K562 (cell line): Measurements from ENCODE around the gene FASTKD2. TPM values are rescaled to one million over a fixed set of nuclear protein-coding genes. Genes with fewer than 3 reads are reported as not detected.
A peak's percentile ranks its signal among the peaks of the same experiment; 100 is the strongest.

ENCODE experiments used
- FOS ChIP-seq: IDR thresholded peaks from 3 replicates; pipeline ENCODE4 v1.6.1; 2011; ENCODE audit not compliant: insufficient read length; ENCODE audit errors: extremely low read depth
- GABPB1 ChIP-seq: sonication (generic); formaldehyde crosslinking; IDR thresholded peaks from 2 replicates; pipeline ENCODE4 v1.8.0; 2022; ENCODE audit warnings: mild to moderate bottlenecking, missing genetic modification reagents
- HDAC2 ChIP-seq: fragments of 450-650 bp; IDR thresholded peaks from 2 replicates; pipeline ENCODE4 v1.6.1; 2016; ENCODE audit warnings: mild to moderate bottlenecking
- KDM5B ChIP-seq: fragments of 200-600 bp; sonication (generic); IDR thresholded peaks from 2 replicates; pipeline ENCODE4 v1.6.1; 2012; ENCODE audit warnings: low read depth, mild to moderate bottlenecking, moderate library complexity, low read length, control low read depth, inconsistent platforms; ENCODE audit not compliant: insufficient replicate concordance
- L3MBTL2 ChIP-seq: fragments of 450-650 bp; IDR thresholded peaks from 2 replicates; pipeline ENCODE4 v1.6.1; 2016; ENCODE audit warnings: mild to moderate bottlenecking, moderate library complexity
- MYC ChIP-seq, 2 experiments: fragments of 250-450 bp in 1 of 2; sonication (Bioruptor Pico) in 1 of 2; IDR thresholded peaks; 2 replicates each; pipeline versions ENCODE4 v1.5.1 to v1.6.1; 2012 to 2021; ENCODE audit warnings: low read depth in 2 of 2, borderline replicate concordance in 1 of 2, improper control_type of control experiment in 1 of 2, low read length in 1 of 2, mild to moderate bottlenecking in 1 of 2, moderate library complexity in 1 of 2
- NR2C1 ChIP-seq, 2 experiments: fragments of 450-650 bp; IDR thresholded peaks; 2 replicates each; pipeline ENCODE4 v1.6.1; 2017; ENCODE audit warnings: mild to moderate bottlenecking in 2 of 2, antibody characterized with exemption in 1 of 2, inconsistent platforms in 1 of 2, missing compliant biosample characterization in 1 of 2, missing genetic modification characterization in 1 of 2
- PML ChIP-seq: IDR thresholded peaks from 2 replicates; pipeline ENCODE4 v1.6.1; 2012; ENCODE audit warnings: low read length, inconsistent platforms
- POLR2A ChIP-seq: fragments of 450-650 bp; conservative IDR thresholded peaks from 2 replicates; pipeline ENCODE4 v1.6.1; 2016
- RBM25 ChIP-seq: fragments of 200-400 bp; formaldehyde crosslinking; IDR thresholded peaks from 2 replicates; pipeline ENCODE4 v1.6.1; 2018; ENCODE audit warnings: low read length, low read depth, moderate library complexity; ENCODE audit not compliant: severe bottlenecking
- SIN3A ChIP-seq, 2 experiments: fragments of 150-350 bp in 1 of 2; IDR thresholded peaks; 2 replicates each; pipeline ENCODE4 v1.6.1; 2011 to 2016; ENCODE audit warnings: borderline replicate concordance in 2 of 2, low read depth in 2 of 2, low read length in 2 of 2, mild to moderate bottlenecking in 2 of 2, moderate library complexity in 2 of 2; ENCODE audit not compliant: control insufficient read depth in 1 of 2
- SPI1 ChIP-seq: IDR thresholded peaks from 2 replicates; pipeline ENCODE4 v1.6.1; 2011; ENCODE audit warnings: low read depth, low read length, control low read depth, borderline replicate concordance
- TEAD1 ChIP-seq, 2 experiments: fragments of 450-650 bp in 1 of 2; sonication (generic) in 1 of 2; formaldehyde crosslinking; IDR thresholded peaks; 2 replicates each; pipeline versions ENCODE4 v1.4.0 to v1.8.0; 2020 to 2022; ENCODE audit warnings: mild to moderate bottlenecking in 2 of 2, missing genetic modification reagents in 1 of 2
- ZNF3 ChIP-seq: fragments of 250-450 bp; sonication (Bioruptor Pico); IDR thresholded peaks from 2 replicates; pipeline ENCODE4 v1.5.0; 2021; ENCODE audit warnings: mild to moderate bottlenecking, moderate library complexity
- polyA plus RNA-seq, 8 experiments: library from polyadenylated mRNA; depleted of rRNA in 4 of 8; stranded (reverse) in 5 of 8; unstranded in 3 of 8; fragments of >200 nt; fragmentation: Nextera tagmentation in 2 of 8; fragmentation: Illumina TruSeq in 1 of 8; extraction: Ambion mirVana in 2 of 8; extraction: Trizol in 1 of 8; gene quantifications; 2 replicates each; pipeline versions ENCODE4 v1.2.1 to v1.2.3, GENCODE V29; 2011 to 2014; ENCODE audit warnings: inconsistent platforms in 1 of 8, missing spikeins in 1 of 8
- total RNA-seq, 7 experiments: library from RNA; depleted of rRNA in 6 of 7; stranded (reverse); fragments of >200 nt in 6 of 7; fragmentation: Illumina TruSeq in 2 of 7; extraction: Trizol in 2 of 7; gene quantifications; 2 replicates each; pipeline versions ENCODE4 v1.2.1 to v1.2.3, GENCODE V29; 2011 to 2021; ENCODE audit warnings: low replicate concordance in 1 of 7
- TF ChIP-seq, protein P1 (sequence below), 2 experiments: fragments of 250-450 bp in 1 of 2; fragments of 450-650 bp in 1 of 2; sonication (Bioruptor Pico) in 1 of 2; IDR thresholded peaks; 2 replicates each; pipeline versions ENCODE4 v1.6.1 to v1.8.0; 2016 to 2021; ENCODE audit warnings: mild to moderate bottlenecking in 2 of 2, moderate library complexity in 2 of 2, missing compliant biosample characterization in 1 of 2, missing genetic modification characterization in 1 of 2
- TF ChIP-seq, protein P2 (sequence below), 2 experiments: IDR thresholded peaks; 2 replicates each; pipeline ENCODE4 v1.6.1; 2011; ENCODE audit warnings: borderline replicate concordance in 1 of 2, control low read depth in 1 of 2, low read depth in 1 of 2, low read length in 1 of 2, mild to moderate bottlenecking in 1 of 2, mixed read lengths in 1 of 2, moderate library complexity in 1 of 2; ENCODE audit not compliant: insufficient read depth in 1 of 2, insufficient read length in 1 of 2, poor library complexity in 1 of 2, severe bottlenecking in 1 of 2; ENCODE audit errors: extremely low read depth in 1 of 2
- TF ChIP-seq, protein P3 (sequence below), 2 experiments: fragments of 450-650 bp; IDR thresholded peaks; 2 replicates each; pipeline ENCODE4 v1.6.1; 2018; ENCODE audit warnings: mild to moderate bottlenecking in 2 of 2, low read depth in 1 of 2; ENCODE audit not compliant: partially characterized antibody in 2 of 2
- TF ChIP-seq, protein P4 (sequence below): sonication (generic); formaldehyde crosslinking; IDR thresholded peaks from 2 replicates; pipeline ENCODE4 v1.8.0; 2022; ENCODE audit warnings: mild to moderate bottlenecking, missing genetic modification reagents

FASTKD2 gene
- total and polyA plus RNA-seq, 9 of the 15 experiments (the other 6 are each of a cell fraction or from before 2014, with no cell fraction given), result 20.8 to 90.6 (median 39.1) TPM

DNA sequence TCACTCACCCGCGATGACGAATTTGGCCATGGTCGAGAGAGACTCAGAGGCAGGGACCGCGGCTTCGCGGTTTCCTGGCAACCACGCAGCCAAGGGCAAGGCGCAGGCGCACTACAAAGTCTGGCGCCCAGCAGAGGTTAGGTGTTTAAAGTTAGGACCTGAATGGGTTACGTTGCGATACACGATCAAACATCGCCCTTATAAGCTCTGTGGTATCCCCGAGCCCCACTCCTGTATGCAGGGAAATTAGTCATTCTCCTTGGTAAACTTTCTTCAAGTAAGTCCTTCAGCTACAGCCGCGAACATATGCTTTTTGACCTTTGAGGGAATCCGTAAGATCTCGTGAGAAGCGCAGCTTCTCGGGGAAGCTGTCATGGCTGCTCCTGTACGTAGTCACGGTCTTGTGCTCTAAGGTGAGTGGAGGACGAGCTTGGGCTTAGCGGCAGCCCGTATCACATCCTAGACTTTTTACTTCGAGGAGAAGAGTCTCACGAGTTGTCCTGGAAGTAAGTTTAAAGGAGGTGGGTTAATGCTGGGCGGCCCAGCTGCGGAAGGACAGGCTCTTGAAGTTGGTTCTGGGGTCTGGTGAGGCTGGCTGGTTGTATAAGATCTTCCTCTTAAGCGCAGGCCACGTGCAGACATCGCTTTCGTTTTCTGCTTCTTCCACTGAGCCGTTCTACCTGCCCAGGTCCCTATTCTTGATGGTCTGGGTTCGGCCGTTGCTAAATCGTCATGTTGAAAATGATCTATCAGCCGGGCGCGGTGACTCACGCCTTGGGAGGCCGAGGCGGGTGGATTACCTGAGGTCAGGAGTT is at the start of gene FASTKD2, which contains the start of gene MDH1B (continued):
- TF ChIP-seq, protein P1, sequence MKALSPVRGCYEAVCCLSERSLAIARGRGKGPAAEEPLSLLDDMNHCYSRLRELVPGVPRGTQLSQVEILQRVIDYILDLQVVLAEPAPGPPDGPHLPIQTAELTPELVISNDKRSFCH (CRISPR knock-in tag; IDR thresholded peaks at IDR 0.05), result no peak
- TF ChIP-seq, protein P1 (tag; IDR thresholded peaks at IDR 0.05), result peak; percentile 84
- TF ChIP-seq PML, result 0 out of 2 replicates have a peak, but pooled peaks have one; percentile 38
- peak; percentile 84 for TF ChIP-seq KDM5B
- TF ChIP-seq ZNF3 (CRISPR knock-in tag), result no peak
- 0 out of 2 replicates have a peak, but pooled peaks have one; percentile 26 for TF ChIP-seq HDAC2
- no peak for TF ChIP-seq FOS
- TF ChIP-seq POLR2A, result peak; percentile 92
- TF ChIP-seq, protein P2, sequence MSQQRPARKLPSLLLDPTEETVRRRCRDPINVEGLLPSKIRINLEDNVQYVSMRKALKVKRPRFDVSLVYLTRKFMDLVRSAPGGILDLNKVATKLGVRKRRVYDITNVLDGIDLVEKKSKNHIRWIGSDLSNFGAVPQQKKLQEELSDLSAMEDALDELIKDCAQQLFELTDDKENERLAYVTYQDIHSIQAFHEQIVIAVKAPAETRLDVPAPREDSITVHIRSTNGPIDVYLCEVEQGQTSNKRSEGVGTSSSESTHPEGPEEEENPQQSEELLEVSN (IDR thresholded peaks at IDR 0.05; ENCODE audit: borderline replicate concordance in 1 of 2, extremely low read depth in 1 of 2, insufficient read depth in 1 of 2, insufficient read length in 1 of 2, low read depth in 1 of 2, low read length in 1 of 2, poor library complexity in 1 of 2, severe bottlenecking in 1 of 2), result peak; percentile 36 to 47
- TF ChIP-seq SPI1, result no peak
- TF ChIP-seq, protein P3, sequence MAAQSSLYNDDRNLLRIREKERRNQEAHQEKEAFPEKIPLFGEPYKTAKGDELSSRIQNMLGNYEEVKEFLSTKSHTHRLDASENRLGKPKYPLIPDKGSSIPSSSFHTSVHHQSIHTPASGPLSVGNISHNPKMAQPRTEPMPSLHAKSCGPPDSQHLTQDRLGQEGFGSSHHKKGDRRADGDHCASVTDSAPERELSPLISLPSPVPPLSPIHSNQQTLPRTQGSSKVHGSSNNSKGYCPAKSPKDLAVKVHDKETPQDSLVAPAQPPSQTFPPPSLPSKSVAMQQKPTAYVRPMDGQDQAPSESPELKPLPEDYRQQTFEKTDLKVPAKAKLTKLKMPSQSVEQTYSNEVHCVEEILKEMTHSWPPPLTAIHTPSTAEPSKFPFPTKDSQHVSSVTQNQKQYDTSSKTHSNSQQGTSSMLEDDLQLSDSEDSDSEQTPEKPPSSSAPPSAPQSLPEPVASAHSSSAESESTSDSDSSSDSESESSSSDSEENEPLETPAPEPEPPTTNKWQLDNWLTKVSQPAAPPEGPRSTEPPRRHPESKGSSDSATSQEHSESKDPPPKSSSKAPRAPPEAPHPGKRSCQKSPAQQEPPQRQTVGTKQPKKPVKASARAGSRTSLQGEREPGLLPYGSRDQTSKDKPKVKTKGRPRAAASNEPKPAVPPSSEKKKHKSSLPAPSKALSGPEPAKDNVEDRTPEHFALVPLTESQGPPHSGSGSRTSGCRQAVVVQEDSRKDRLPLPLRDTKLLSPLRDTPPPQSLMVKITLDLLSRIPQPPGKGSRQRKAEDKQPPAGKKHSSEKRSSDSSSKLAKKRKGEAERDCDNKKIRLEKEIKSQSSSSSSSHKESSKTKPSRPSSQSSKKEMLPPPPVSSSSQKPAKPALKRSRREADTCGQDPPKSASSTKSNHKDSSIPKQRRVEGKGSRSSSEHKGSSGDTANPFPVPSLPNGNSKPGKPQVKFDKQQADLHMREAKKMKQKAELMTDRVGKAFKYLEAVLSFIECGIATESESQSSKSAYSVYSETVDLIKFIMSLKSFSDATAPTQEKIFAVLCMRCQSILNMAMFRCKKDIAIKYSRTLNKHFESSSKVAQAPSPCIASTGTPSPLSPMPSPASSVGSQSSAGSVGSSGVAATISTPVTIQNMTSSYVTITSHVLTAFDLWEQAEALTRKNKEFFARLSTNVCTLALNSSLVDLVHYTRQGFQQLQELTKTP (IDR thresholded peaks at IDR 0.05; ENCODE audit: low read depth in 1 of 2, partially characterized antibody in 2 of 2), result peak in 1 of 2 experiments; percentile 36
- TF ChIP-seq RBM25, result peak; percentile 68
- TF ChIP-seq L3MBTL2, result peak; percentile 74
- peak; percentile 63 to 73; a peak in 2 of 4 replicates for TF ChIP-seq SIN3A (IDR thresholded peaks at IDR 0.05; ENCODE audit: borderline replicate concordance in 2 of 2, control insufficient read depth in 1 of 2, low read depth in 2 of 2, low read length in 2 of 2)
- TF ChIP-seq TEAD1 (CRISPR knock-in tag; IDR thresholded peaks at IDR 0.05), result 0 out of 4 replicates have a peak, but pooled peaks of 1 of the 2 experiments have one; percentile 44
- peak; percentile 59 for TF ChIP-seq GABPB1 (CRISPR knock-in tag)
- peak; percentile 76 for TF ChIP-seq NR2C1 (IDR thresholded peaks at IDR 0.05)
- peak; percentile 64 for TF ChIP-seq NR2C1 (tag; IDR thresholded peaks at IDR 0.05)
- TF ChIP-seq MYC (IDR thresholded peaks at IDR 0.05; ENCODE audit: low read depth, low read length), result peak; percentile 22
- no peak for TF ChIP-seq MYC (CRISPR knock-in tag; IDR thresholded peaks at IDR 0.05; ENCODE audit: borderline replicate concordance, low read depth)
- TF ChIP-seq, protein P4, sequence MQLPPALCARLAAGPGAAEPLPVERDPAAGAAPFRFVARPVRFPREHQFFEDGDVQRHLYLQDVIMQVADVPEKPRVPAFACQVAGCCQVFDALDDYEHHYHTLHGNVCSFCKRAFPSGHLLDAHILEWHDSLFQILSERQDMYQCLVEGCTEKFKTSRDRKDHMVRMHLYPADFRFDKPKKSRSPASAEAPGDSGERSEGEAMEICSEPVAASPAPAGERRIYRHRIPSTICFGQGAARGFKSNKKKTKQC, result 0 out of 2 replicates have a peak, but pooled peaks have one; percentile 43
